ENCODE measurements around the gene PCDHGA8.

Gene PCDHGA8

DNA sequence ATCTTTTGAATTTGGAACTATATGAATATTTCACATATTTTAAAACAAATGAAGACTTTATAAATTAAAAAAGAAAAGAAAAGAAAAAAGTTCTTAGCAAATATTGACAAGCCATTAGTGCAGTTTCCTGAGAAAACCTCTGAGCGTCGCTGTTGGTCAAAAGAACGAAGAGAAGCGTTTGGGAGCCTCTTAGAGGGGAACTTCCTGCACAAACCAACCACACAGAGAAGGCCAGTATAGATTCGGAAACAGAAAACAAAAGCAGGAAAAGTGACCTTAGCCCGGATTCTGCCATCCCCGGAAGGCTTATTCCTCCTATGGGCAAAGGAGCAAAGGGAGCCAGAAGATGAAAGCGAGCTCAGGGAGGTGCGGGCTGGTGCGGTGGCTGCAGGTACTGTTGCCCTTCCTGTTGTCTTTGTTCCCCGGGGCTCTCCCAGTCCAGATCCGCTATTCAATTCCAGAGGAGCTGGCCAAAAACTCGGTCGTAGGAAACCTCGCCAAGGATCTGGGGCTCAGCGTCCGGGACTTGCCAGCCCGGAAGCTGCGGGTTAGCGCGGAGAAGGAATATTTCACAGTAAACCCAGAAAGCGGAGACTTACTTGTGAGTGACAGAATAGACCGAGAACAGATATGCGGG lies 32.5 kb upstream of the PCDHGA8 start, which contains the start of gene PCDHGB2:
PCDHGB2 (plus strand) TSS at position 205 of the 637 bp plus-strand sequence; CDS start at position 347, 142 bp downstream.
- TF ChIP-seq CTCF (IDR thresholded peaks at IDR 0.05; ENCODE audit: low read depth, low read length) = peak; percentile 35
- peak within 1 kb of the TSS; percentile 9 to 43 for H3K4me3 ChIP-seq (replicated peaks in 1 of 2; ENCODE audit: low read depth in 2 of 2, low read length in 2 of 2)
- peak; percentile 47 to 70 for DNase-seq (ENCODE audit: low read depth in 2 of 2)

GRCh38 chr5:141360685-141361084 lies 31.7 kb upstream of the PCDHGA8 start:
- TF ChIP-seq CTCF (IDR thresholded peaks at IDR 0.05; ENCODE audit: low read depth, low read length) = no peak
- H3K4me3 ChIP-seq (replicated peaks in 1 of 2; ENCODE audit: low read depth in 2 of 2, low read length in 2 of 2) = no peak overlapping the region
- DNase-seq (ENCODE audit: low read depth in 2 of 2) = no peak

DNA sequence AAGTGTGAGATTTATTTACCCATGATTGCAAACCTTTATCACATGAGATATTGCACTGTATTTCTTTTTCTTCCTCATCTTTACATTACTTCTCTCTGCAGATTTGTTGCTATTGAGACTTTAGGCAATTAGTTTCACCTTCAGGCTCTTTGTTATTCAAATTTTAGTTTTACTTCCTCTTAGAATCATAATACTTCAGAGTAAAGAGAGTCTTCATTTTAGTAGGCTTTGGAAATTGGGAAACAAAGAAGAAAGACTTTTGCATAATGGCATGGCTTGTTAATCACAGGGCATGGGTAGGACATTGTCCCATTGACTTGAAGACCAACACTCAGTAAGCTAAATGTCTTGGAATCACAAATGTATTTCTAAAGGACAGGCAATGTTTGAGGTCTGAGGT lies 29.7 kb upstream of the PCDHGA8 start:
- no peak overlapping the region for H3K4me3 ChIP-seq (replicated peaks in 1 of 2; ENCODE audit: low read depth in 2 of 2, low read length in 2 of 2)
- DNase-seq (ENCODE audit: low read depth in 2 of 2) = no peak
- no peak for TF ChIP-seq CTCF (IDR thresholded peaks at IDR 0.05; ENCODE audit: low read depth, low read length)

- H3K4me3 ChIP-seq (replicated peaks in 1 of 2; ENCODE audit: low read depth in 2 of 2, low read length in 2 of 2) = peak within 1 kb of the TSS; percentile 9 to 24
- DNase-seq (ENCODE audit: low read depth in 2 of 2) = peak; percentile 22 to 38
These were observed 28.3 kb upstream of the PCDHGA8 start, which contains the start of gene PCDHGA5 for GRCh38 chr5:141363952-141364660. TSS of gene PCDHGA5 (plus strand) at chr5:141364162. CDS start at chr5:141364331, 169 bp downstream.

DNA sequence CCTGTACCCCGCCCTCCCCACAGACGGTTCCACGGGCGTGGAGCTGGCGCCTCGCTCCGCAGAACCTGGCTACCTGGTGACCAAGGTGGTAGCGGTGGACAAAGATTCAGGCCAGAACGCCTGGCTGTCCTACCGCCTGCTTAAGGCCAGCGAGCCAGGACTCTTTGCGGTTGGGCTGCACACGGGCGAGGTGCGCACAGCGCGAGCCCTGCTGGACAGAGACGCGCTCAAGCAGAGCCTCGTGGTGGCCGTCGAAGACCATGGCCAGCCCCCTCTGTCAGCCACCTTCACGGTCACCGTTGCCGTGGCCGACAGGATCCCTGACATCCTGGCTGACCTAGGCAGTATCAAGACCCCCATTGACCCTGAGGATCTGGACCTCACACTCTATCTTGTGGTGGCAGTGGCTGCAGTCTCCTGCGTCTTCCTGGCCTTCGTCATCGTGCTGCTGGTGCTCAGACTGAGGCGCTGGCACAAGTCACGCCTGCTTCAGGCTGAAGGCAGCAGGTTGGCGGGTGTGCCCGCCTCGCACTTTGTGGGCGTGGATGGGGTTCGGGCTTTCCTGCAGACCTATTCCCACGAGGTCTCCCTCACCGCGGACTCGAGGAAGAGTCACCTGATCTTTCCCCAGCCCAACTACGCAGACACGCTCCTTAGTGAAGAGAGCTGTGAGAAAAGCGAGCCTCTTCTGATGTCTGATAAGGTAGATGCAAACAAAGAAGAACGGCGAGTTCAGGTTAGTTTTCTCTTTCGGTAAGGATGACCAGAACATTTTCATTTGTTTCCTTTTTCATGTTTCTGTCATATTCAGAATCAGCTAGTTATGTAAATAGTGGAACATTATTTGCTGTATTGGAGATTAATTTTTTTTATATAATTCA lies 26.2 kb upstream of the PCDHGA8 start:
- no peak for DNase-seq (ENCODE audit: low read depth in 2 of 2)
- TF ChIP-seq CTCF (IDR thresholded peaks at IDR 0.05; ENCODE audit: low read depth, low read length) = no peak
- no peak overlapping the region for H3K4me3 ChIP-seq (replicated peaks in 1 of 2; ENCODE audit: low read depth in 2 of 2, low read length in 2 of 2)

More at GRCh38 chr5:141363952-141364660, 28.3 kb upstream of the PCDHGA8 start, which contains the start of gene PCDHGA5:
- no peak for TF ChIP-seq CTCF (IDR thresholded peaks at IDR 0.05; ENCODE audit: low read depth, low read length)

GRCh38 chr5:141369994-141370848 lies 22.2 kb upstream of the PCDHGA8 start, which contains the start of gene PCDHGB3:
TSS of gene PCDHGB3 (plus strand) at chr5:141370242. CDS start at chr5:141370395, 153 bp downstream.
- H3K4me3 ChIP-seq (replicated peaks in 1 of 2; ENCODE audit: low read depth in 2 of 2, low read length in 2 of 2) = peak within 1 kb of the TSS; percentile 30 to 38
- peak; percentile 66 to 73 for DNase-seq (ENCODE audit: low read depth in 2 of 2)
- TF ChIP-seq CTCF (IDR thresholded peaks at IDR 0.05; ENCODE audit: low read depth, low read length) = peak; percentile 52

Data from cardiac fibroblast (primary cell).